Occipital lobe (tissue), 2 donors: ENCODE results near the gene CAPN12. TPM values are rescaled to one million over a fixed set of nuclear protein-coding genes. Genes with fewer than 3 reads are reported as not detected.

Source experiments
- DNase-seq: peaks from one replicate; lab custom pipeline; 2025; lab: John Stamatoyannopoulos, UW
- total RNA-seq: library from RNA; depleted of rRNA; stranded (reverse); fragments of >200 nt; gene quantifications from one replicate; pipeline ENCODE4 v1.2.3, GENCODE V29; 2014

Gene CAPN12
- total RNA-seq, 1 donor from 2014 or later = not detected

GRCh38 chr19:38710928-38711725, 33.1 kb downstream of the CAPN12 start:
- DNase-seq = no peak

GRCh38 chr19:38710416-38710702, 33.9 kb downstream of the CAPN12 start:
- DNase-seq = no peak

DNA sequence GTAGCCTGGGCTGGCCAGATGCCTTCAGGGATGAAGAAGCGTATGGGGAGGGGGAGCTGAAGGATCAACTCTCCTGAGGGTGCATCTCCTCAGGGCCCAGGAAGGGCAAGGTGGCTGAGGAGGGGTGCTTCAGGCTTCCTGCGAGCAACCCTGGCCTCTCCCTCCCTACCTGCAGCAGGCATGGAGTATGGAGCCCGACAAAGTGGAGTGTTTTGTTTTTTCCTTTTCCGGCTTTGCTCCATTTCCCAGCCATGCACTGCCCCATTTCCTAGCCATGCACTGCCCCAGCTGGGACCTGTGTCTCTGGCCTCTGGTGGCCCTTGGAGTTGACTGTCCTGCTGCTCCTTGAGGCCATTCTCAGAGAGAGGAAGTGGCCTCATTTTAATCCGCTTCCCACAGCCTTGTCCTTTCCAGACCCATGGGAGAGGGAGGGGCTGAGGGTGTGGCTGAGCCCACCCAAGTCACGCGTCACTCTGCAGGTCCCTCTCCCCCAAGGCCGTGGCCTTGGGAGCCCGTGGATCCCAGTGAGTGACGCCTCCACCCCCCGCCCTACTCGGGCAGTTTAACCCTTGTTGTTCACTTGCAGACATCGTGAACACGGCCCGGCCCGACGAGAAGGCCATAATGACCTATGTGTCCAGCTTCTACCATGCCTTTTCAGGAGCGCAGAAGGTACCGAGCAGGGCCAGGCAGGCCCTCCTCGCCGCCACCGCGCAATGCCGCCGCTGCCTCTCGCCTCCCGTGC, 34.4 kb downstream of the CAPN12 start:
- DNase-seq = no peak

DNA sequence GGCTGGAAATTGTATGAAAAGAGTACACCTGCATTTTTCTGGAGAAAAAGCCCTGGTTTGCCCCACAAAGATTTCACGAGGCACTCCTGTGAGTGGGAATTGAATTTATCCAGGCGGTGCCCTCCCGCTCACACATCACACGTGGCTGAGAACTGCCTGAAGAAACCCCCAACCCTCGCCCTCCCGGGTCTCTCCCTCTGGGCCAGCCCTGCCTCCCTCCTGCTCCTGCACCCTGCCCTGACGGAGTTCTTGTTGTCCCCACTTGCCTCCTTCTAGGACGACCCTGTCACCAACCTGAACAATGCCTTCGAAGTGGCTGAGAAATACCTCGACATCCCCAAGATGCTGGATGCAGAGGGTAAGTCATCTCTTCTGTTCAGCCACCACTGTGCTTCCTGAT, 35.2 kb downstream of the CAPN12 start:
- DNase-seq = no peak

DNA sequence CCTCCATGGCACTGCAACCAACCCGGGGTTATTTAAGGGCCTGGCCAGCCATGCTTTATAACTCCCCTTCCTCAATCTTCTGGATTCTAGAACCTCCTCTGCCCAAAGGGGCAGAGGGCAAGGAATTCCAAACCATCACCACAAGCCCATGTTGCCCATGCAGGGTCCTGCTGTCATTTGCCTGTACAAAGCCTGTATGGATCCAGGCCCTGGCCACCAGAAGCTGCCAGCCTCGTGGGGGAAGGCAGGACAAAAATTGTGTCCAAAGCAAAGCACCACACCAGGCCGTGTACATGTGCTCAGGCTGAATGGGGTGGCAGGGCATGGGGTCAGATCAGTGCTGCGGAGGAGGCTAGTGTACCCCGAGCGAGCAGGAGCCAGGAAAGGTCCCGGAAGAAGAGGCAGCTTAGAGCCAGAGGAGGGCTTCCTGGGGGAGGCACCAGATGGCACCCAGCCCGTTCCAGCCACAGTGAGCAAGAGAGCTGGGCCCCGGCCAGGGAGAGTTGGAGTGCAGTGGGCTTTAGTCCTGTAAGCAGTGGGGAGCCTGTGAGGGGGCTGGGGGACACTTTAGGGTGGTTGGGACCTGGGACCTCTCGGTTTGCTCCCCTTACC, 35.8 kb downstream of the CAPN12 start:
- no peak for DNase-seq

DNA sequence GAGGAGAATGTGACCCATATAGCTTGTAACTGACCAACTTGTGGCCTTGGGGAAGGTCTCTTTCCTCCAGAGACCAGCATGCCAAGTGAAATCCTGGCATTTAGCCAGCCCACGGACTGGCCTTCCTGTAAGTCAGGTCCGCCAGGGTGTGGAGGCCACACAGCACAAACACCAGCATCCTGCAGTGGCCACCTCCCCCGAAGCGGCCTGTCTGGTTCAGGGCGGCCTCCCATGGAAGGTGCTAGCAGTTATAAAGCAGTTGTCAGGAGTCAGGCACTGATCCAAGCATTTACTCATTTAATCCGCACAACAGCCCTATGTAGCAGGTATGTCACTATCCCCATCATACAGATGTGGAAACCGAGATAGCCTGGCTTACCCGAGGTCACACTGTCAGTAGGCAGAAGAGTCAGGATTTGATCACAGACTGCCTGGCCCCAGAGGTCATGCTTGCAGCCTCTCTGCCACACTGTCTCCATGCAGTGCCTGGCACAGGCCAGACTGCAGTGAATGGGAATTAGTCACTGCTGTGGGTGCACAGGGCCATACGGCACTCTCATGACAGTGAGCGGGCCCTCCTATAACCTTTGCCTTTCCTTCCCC, 36.7 kb downstream of the CAPN12 start:
- no peak for DNase-seq

DNA sequence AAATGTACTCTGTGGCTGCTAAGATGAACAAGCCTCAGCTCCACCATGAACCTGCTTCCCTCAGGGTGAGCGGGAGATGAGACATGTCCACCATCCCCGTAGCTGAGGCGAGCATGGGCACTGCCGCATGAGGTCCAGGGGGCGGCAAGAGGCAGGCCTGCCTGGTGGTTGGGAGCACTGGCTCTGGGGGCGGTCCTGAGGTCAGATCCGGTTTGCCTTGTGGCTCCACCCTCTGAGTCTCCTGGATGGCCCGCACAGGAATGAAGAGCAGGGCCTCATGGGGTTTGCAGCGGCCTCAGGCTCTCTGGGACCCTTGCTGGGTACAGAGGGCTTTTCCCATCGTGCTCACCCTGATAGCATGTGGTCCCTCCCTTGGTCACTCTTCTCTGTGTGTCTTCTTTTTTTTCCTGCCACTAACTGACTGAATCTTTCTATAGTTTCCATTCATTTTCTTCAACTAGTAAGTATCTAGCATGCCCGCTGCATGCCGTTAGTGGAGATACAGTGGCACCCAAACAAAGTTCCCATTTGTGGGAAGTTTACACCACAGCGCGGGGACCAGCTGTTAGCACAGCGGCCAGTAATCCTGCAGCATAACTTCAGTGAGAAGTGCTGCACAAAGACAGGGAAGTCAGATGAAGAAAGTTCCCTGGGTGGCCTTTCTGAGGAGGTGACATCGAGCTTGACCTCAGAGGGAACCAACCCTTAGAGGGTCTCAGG, 37.3 kb downstream of the CAPN12 start:
- DNase-seq = no peak

- no peak for DNase-seq
Measured at GRCh38 chr19:38705197-38706019, 38.9 kb downstream of the CAPN12 start.

DNA sequence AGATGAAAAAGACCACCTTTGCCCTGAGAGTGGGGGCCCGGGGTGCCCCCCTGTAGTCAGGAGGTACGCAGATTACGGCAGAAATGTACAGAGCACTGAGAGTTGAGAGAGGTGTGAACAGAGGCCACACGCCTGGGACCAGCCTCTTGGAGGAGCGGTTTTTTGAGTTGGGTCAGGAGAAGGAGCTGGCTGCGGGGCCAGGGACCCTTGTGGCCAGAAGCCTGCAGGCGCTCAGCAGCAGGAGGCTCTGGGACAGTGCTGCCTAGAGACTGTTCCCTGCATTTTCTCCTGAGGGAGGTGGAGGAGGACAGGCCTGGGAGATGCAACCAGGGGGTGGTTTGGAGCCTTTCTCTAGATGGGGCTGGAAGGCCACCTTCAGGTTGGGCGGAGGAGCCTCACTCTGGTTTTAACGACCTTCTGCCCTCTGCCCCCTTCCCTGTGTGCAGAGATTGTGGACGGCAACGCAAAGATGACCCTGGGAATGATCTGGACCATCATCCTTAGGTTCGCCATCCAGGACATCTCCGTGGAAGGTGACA, 39.7 kb downstream of the CAPN12 start:
- no peak for DNase-seq

GRCh38 chr19:38703509-38703908, 40.8 kb downstream of the CAPN12 start:
- DNase-seq = no peak

- DNase-seq = no peak
Measured at GRCh38 chr19:38702278-38702677, 42.0 kb downstream of the CAPN12 start.

DNA sequence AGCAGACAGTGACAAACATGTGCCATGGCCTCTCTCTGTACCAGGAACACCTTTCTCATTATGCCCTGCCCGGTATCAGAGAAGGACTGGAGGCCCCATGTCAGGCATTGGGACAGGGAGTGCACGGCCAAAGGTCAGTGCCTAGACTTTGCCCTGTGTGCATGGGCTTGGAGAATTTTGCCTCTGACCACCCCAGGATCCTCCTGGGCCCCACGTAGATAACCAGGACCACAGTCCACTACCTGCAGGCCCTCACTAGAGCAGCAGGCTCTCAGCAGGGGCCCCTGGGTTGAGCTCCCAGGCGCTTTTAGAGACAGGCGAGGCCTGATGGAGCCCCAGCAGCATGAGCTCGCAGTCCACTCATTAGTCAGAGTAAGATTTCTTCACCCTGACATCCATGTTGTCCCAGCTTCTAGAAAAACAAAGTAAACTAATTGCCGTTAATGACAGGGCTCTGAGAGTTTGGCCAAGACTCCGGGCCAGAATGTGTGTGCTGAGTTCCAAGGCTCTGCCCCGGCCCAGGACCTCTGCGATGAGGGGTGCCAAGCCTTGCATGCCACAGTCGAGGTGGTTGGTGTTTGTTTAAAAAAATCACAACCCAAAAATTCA, 42.7 kb downstream of the CAPN12 start:
- DNase-seq = no peak

DNA sequence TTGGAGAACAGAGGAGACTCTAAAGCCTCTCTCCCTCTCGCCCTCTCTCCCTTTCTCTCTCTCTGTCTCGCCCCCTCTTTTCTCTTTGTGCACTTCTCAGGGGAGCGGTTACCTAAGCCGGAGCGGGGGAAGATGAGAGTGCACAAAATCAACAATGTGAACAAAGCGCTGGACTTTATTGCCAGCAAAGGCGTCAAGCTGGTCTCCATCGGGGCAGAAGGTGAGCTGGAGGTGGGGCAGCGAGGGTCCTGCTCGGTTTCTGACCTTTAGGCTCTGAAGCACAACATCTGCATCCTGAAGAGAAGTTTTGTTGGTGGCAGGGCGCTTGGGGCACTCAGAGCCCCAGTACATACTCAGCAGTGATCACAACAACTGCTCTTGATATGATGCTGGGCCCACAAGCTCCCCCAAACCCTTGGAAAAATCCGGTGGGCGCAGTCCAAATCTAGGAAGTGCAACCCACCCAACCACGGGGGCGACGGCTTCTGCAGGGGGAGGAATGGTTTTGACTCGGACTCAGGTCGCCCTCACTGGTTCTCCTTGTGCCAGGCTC, 43.3 kb downstream of the CAPN12 start:
- no peak for DNase-seq

DNA sequence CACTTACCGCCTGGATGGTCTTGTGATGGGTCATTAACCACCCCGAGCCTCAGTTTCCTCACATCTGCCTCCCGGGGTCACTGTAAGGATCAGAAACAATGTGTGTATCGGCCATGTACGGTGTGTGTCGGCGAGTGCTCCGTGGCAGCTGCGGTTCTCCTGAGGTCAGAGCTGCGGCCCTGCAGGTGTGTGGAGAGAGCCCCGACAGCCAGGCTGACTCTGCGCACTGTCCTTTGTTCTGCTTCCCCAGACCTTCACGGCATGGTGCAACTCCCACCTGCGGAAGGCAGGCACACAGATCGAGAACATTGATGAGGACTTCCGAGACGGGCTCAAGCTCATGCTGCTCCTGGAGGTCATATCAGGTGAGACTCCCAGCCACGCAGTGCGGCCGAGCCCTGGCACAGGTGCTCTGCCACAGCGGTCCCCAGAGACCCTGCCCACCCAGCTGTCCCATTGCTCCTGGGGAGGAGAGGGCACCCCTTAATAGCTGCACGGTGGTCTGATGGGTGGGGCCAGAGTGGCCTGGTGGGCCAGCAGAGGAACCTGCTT, 43.8 kb downstream of the CAPN12 start:
- no peak for DNase-seq

DNA sequence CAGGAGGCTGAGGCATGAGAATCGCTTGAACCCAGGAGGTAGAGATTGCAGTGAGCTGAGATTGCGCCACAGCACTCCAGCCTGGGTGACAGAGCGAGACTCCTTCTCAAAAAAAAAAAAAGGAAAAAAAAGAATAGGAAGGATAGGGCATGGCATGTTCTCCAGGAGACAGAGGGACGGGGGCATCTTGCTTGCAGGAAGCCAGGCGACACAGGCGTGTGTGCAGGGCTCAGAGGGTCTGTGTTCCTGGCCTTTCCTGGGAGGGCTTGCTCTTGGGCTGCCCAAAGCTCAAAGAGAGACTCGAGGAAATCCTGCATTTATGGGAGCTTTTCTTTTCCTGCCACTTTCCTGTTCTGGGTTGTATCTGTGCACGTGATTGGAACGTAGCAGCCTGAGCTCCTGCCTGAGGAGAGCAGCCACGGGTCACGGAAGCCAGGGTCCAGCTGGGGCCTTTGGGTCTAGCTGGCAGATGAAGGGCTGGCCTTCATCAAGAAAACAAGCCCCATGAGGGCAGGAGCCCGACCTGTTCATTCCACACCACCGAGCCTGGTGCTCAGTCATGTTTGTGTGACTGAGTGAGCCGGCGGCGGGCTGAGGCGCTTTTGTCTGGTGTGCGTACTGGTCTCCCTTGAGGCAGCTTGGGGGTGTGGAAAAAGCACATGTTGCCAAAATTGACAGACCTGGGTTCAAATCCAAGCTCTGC, 44.5 kb downstream of the CAPN12 start:
- no peak for DNase-seq

DNA sequence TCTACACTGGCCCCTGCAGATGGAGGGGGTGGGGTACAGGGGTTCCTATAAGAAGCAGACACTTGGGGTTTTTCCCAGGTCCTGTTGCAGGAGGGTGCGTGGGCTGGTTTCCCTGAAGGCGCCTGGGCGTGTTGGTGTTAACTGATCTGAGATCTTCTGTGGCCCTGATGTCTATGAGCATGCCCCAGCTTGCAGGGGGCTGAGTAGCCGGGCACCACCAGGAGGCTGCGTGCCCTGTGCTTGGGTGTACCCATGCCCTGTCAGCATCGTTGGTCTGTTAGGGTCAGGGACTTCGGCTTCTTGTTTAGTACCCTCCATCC, 45.3 kb downstream of the CAPN12 start:
- DNase-seq = no peak

DNA sequence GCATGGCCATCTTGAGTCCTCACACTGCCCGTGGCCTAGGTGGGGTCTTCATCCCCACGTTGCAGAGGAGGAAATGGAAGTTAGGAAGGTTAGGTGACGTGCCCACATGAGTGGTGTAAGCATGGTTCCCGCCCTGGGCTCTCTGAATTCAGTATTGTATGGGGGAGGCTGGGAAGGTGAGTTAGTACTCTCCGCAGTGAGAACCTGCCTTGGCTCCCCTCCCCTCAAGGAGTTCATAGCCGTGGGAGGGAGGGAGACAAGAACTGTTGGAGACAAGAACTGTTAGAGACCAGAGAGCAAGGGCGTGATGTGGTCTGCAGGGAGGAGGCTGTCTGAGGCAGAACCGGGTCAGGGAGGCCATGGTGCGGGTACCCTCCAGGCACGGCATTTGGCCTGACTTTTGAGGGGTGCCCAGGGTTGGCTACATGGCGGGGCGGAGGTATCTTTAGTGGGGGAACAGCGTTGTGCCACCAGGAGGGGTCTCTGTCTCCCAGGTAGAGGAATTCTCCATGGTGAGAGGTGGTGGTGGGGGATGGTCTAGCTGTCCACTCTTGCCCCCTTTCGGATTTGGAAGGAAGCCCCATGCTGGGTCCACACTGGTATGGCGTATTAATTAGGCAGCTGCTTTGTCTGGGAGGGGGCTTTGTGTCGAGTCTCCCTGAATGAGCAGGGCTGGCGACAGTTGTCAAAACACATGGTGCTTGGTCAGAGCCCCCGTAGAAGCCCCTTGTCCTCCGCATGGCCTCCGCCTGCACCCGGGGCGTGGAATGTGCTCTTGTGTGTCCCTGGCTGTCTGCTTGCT, 45.8 kb downstream of the CAPN12 start:
- DNase-seq = no peak

GRCh38 chr19:38697641-38698071, 46.6 kb downstream of the CAPN12 start:
- DNase-seq = no peak
